Measurements from ENCODE around the gene UBA6. TPM values are rescaled to one million over a fixed set of nuclear protein-coding genes. Genes with fewer than 3 reads are reported as not detected.

Gene UBA6
- total and polyA plus RNA-seq, 9 of the 15 experiments (the other 6 are each of a cell fraction or from before 2014, with no cell fraction given), result 22.9 to 139 (median 94.6) TPM

DNA sequence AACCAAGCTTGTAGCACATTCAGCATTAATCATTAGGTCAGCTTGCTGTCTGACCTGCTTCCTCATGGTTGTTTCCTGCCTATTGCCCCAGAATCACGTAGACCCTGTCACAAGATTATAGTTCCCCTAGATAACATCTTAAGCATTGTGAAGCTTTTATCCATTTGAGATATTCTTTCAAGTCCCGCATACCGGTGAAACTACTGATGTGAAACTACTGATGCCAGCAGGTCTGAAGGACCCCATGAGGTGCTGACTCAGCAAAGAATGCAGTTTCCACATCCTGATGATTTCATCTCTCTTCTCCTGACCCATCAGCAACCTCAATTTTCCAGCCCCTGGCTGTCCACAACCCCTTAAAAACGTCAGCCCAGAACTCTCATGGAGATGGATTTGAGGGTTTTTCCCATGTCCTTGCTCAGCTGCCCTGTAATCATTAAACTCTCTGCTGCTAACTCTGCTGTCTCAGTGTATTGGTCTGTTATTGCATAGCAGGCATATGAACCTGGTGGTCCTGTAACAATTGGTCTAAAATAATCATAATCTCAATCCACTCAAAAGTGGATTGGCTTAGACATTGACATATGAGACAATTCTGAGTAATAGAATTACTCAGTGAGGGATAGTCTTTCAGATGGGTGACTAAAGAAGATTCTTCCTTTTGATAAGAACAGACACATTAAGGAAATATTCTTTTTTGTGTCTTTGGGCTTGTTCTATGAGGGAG, 26.3 kb upstream of the UBA6 start (continued):
- TF ChIP-seq CBX3 (IDR thresholded peaks at IDR 0.05; ENCODE audit: borderline replicate concordance in 1 of 2, low read length in 2 of 2) (peak in 1 of 2 experiments; percentile 91; a peak in 2 of 3 replicates), TFAM (CRISPR knock-in tag; conservative IDR thresholded peaks at IDR 0.05) (no peak), NRF1 (conservative IDR thresholded peaks at IDR 0.05 in 1 of 2, IDR thresholded peaks at IDR 0.05 in 1 of 2) (no peak), POLR2B (IDR thresholded peaks at IDR 0.05; ENCODE audit: low read depth, partially characterized antibody) (no peak), ZNF384 (IDR thresholded peaks at IDR 0.05; ENCODE audit: low read depth, low read length) (no peak), ARID1B (IDR thresholded peaks at IDR 0.05) (peak; percentile 39; the same call in 1 of the 2 replicates), SMARCA5 (IDR thresholded peaks at IDR 0.05) (no peak), MAFG (tag; conservative IDR thresholded peaks at IDR 0.05) (peak; percentile 98), ZNF316 (IDR thresholded peaks at IDR 0.05) (peak; percentile 99), ZBTB7A (IDR thresholded peaks at IDR 0.05; ENCODE audit: borderline replicate concordance, control insufficient read depth, low read depth, low read length) (no peak), NFIC (IDR thresholded peaks at IDR 0.05) (no peak), NR2C1 (IDR thresholded peaks at IDR 0.05) (no peak), NR2C1 (tag; IDR thresholded peaks at IDR 0.05) (no peak), MAFK (IDR thresholded peaks at IDR 0.05; ENCODE audit: low read length) (peak; percentile 99), JUN (IDR thresholded peaks at IDR 0.05; ENCODE audit: borderline replicate concordance, low read depth, low read length) (no peak; the same call in 1 of the 2 replicates), JUN (CRISPR knock-in tag; IDR thresholded peaks at IDR 0.05; ENCODE audit: borderline replicate concordance) (no peak), ZNF263 (CRISPR knock-in tag; IDR thresholded peaks at IDR 0.05; ENCODE audit: borderline replicate concordance) (no peak), ZNF584 (CRISPR knock-in tag; IDR thresholded peaks at IDR 0.05; ENCODE audit: low read depth) (no peak), GABPA (tag; conservative IDR thresholded peaks at IDR 0.05; ENCODE audit: low read depth) (no peak), MCM2 (IDR thresholded peaks at IDR 0.05; ENCODE audit: low read depth) (no peak), DIDO1 (tag; IDR thresholded peaks at IDR 0.05; ENCODE audit: low read depth) (no peak)
- TF ChIP-seq, protein P1, sequence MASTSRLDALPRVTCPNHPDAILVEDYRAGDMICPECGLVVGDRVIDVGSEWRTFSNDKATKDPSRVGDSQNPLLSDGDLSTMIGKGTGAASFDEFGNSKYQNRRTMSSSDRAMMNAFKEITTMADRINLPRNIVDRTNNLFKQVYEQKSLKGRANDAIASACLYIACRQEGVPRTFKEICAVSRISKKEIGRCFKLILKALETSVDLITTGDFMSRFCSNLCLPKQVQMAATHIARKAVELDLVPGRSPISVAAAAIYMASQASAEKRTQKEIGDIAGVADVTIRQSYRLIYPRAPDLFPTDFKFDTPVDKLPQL (IDR thresholded peaks at IDR 0.05; ENCODE audit: extremely low read depth, insufficient read length), result no peak
- TF ChIP-seq, protein P2, sequence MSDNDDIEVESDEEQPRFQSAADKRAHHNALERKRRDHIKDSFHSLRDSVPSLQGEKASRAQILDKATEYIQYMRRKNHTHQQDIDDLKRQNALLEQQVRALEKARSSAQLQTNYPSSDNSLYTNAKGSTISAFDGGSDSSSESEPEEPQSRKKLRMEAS (CRISPR knock-in tag; IDR thresholded peaks at IDR 0.05), result no peak
- TF ChIP-seq, protein P3, sequence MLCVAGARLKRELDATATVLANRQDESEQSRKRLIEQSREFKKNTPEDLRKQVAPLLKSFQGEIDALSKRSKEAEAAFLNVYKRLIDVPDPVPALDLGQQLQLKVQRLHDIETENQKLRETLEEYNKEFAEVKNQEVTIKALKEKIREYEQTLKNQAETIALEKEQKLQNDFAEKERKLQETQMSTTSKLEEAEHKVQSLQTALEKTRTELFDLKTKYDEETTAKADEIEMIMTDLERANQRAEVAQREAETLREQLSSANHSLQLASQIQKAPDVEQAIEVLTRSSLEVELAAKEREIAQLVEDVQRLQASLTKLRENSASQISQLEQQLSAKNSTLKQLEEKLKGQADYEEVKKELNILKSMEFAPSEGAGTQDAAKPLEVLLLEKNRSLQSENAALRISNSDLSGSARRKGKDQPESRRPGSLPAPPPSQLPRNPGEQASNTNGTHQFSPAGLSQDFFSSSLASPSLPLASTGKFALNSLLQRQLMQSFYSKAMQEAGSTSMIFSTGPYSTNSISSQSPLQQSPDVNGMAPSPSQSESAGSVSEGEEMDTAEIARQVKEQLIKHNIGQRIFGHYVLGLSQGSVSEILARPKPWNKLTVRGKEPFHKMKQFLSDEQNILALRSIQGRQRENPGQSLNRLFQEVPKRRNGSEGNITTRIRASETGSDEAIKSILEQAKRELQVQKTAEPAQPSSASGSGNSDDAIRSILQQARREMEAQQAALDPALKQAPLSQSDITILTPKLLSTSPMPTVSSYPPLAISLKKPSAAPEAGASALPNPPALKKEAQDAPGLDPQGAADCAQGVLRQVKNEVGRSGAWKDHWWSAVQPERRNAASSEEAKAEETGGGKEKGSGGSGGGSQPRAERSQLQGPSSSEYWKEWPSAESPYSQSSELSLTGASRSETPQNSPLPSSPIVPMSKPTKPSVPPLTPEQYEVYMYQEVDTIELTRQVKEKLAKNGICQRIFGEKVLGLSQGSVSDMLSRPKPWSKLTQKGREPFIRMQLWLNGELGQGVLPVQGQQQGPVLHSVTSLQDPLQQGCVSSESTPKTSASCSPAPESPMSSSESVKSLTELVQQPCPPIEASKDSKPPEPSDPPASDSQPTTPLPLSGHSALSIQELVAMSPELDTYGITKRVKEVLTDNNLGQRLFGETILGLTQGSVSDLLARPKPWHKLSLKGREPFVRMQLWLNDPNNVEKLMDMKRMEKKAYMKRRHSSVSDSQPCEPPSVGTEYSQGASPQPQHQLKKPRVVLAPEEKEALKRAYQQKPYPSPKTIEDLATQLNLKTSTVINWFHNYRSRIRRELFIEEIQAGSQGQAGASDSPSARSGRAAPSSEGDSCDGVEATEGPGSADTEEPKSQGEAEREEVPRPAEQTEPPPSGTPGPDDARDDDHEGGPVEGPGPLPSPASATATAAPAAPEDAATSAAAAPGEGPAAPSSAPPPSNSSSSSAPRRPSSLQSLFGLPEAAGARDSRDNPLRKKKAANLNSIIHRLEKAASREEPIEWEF (CRISPR knock-in tag; IDR thresholded peaks at IDR 0.05), result no peak

Measured in K562 (cell line).